ENCODE measurements around the gene GRAMD1A. TPM values are rescaled to one million over a fixed set of nuclear protein-coding genes. Genes with fewer than 3 reads are reported as not detected.

The GRAMD1A gene
- total and polyA plus RNA-seq, 9 of the 15 experiments (the other 6 are each of a cell fraction or from before 2014, with no cell fraction given), result 1.4 to 63.8 (median 38.5) TPM

DNA sequence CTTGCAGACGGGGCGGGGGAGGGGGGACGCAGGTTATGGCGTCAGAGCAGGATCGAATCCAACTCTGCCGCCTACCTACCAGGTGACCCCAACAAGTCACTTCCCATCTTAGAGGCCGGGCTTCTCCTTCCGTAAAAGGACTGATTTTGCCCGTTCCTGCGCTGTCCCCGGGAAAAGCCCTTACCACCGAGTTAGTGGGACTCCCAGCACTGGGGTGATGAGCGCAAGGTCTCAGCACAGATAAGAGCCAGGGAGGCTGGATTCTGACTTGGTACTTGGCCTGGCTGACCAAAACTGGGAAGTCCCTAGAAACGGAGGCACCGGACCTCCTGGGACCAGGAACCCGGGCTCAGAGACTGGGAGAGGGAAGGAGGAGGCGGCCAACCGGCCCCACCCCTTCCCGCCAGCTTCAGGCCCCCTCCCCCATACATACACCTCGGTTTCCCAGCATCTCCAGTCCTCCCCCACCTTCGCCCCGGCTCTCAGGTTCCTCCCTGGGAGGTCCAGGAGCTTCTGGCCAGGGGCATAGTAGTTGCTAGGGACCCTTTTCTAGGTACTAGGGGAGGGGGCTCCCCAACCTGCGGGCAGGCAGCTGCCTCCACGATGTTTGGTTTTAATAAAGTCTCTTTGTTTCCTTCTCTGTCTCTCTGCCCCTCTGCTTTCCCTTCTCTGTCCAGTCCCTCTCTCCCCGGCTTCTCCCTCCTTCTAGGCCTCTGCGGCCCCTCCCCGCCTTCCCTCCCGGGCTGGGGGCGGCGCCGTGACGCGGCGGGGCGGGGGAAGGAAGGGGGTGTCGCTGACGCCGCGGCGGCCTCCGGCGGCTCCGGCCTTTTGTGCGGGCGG lies at the start of gene GRAMD1A (continued):
- TF ChIP-seq, protein P1, sequence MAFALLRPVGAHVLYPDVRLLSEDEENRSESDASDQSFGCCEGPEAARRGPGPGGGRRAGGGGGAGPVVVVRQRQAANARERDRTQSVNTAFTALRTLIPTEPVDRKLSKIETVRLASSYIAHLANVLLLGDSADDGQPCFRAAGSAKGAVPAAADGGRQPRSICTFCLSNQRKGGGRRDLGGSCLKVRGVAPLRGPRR (CRISPR knock-in tag; IDR thresholded peaks at IDR 0.05), result no peak
- TF ChIP-seq, protein P2, sequence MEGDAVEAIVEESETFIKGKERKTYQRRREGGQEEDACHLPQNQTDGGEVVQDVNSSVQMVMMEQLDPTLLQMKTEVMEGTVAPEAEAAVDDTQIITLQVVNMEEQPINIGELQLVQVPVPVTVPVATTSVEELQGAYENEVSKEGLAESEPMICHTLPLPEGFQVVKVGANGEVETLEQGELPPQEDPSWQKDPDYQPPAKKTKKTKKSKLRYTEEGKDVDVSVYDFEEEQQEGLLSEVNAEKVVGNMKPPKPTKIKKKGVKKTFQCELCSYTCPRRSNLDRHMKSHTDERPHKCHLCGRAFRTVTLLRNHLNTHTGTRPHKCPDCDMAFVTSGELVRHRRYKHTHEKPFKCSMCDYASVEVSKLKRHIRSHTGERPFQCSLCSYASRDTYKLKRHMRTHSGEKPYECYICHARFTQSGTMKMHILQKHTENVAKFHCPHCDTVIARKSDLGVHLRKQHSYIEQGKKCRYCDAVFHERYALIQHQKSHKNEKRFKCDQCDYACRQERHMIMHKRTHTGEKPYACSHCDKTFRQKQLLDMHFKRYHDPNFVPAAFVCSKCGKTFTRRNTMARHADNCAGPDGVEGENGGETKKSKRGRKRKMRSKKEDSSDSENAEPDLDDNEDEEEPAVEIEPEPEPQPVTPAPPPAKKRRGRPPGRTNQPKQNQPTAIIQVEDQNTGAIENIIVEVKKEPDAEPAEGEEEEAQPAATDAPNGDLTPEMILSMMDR (IDR thresholded peaks at IDR 0.05 in 2 of 3, conservative IDR thresholded peaks at IDR 0.05 in 1 of 3; ENCODE audit: insufficient read depth in 2 of 3, low read depth in 1 of 3, low read length in 3 of 3), result no peak
- no peak for TF ChIP-seq SIX5 (IDR thresholded peaks at IDR 0.05; ENCODE audit: borderline replicate concordance in 1 of 2, insufficient read depth in 1 of 2, low read depth in 1 of 2, low read length in 2 of 2)
- no peak for TF ChIP-seq CHD2 (IDR thresholded peaks at IDR 0.05; ENCODE audit: low read depth, low read length)
- no peak for TF ChIP-seq ZNF586 (CRISPR knock-in tag; conservative IDR thresholded peaks at IDR 0.05)
- no peak for TF ChIP-seq FOXK1 (CRISPR knock-in tag; IDR thresholded peaks at IDR 0.05; ENCODE audit: borderline replicate concordance)
- no peak for TF ChIP-seq RNF2 (IDR thresholded peaks at IDR 0.05)
- TF ChIP-seq, protein P3, sequence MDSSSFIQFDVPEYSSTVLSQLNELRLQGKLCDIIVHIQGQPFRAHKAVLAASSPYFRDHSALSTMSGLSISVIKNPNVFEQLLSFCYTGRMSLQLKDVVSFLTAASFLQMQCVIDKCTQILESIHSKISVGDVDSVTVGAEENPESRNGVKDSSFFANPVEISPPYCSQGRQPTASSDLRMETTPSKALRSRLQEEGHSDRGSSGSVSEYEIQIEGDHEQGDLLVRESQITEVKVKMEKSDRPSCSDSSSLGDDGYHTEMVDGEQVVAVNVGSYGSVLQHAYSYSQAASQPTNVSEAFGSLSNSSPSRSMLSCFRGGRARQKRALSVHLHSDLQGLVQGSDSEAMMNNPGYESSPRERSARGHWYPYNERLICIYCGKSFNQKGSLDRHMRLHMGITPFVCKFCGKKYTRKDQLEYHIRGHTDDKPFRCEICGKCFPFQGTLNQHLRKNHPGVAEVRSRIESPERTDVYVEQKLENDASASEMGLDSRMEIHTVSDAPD (CRISPR knock-in tag; IDR thresholded peaks at IDR 0.05), result no peak
- TF ChIP-seq, protein P4, sequence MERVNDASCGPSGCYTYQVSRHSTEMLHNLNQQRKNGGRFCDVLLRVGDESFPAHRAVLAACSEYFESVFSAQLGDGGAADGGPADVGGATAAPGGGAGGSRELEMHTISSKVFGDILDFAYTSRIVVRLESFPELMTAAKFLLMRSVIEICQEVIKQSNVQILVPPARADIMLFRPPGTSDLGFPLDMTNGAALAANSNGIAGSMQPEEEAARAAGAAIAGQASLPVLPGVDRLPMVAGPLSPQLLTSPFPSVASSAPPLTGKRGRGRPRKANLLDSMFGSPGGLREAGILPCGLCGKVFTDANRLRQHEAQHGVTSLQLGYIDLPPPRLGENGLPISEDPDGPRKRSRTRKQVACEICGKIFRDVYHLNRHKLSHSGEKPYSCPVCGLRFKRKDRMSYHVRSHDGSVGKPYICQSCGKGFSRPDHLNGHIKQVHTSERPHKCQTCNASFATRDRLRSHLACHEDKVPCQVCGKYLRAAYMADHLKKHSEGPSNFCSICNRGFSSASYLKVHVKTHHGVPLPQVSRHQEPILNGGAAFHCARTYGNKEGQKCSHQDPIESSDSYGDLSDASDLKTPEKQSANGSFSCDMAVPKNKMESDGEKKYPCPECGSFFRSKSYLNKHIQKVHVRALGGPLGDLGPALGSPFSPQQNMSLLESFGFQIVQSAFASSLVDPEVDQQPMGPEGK (CRISPR knock-in tag; IDR thresholded peaks at IDR 0.05; ENCODE audit: borderline replicate concordance), result no peak
- TF ChIP-seq LARP7 (IDR thresholded peaks at IDR 0.05), result no peak
- peak; percentile 82 for TF ChIP-seq TAF1 (IDR thresholded peaks at IDR 0.05; ENCODE audit: control insufficient read depth, extremely low read depth, insufficient read depth, low read length, severe bottlenecking)
- no peak for TF ChIP-seq TCF3 (CRISPR knock-in tag; IDR thresholded peaks at IDR 0.05)
- TF ChIP-seq FUS (optimal IDR thresholded peaks at IDR 0.05; ENCODE audit: low read depth, low read length), result no peak
- no peak for TF ChIP-seq KLF10 (CRISPR knock-in tag; IDR thresholded peaks at IDR 0.05)
- no peak; the same call in 1 of the 2 replicates for TF ChIP-seq TEAD4 (IDR thresholded peaks at IDR 0.05; ENCODE audit: low read length)
- no peak for TF ChIP-seq TEAD4 (CRISPR knock-in tag; IDR thresholded peaks at IDR 0.05; ENCODE audit: borderline replicate concordance)
- TF ChIP-seq, protein P5, sequence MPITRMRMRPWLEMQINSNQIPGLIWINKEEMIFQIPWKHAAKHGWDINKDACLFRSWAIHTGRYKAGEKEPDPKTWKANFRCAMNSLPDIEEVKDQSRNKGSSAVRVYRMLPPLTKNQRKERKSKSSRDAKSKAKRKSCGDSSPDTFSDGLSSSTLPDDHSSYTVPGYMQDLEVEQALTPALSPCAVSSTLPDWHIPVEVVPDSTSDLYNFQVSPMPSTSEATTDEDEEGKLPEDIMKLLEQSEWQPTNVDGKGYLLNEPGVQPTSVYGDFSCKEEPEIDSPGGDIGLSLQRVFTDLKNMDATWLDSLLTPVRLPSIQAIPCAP (CRISPR knock-in tag; IDR thresholded peaks at IDR 0.05; ENCODE audit: borderline replicate concordance), result no peak
- TF ChIP-seq, protein P6, sequence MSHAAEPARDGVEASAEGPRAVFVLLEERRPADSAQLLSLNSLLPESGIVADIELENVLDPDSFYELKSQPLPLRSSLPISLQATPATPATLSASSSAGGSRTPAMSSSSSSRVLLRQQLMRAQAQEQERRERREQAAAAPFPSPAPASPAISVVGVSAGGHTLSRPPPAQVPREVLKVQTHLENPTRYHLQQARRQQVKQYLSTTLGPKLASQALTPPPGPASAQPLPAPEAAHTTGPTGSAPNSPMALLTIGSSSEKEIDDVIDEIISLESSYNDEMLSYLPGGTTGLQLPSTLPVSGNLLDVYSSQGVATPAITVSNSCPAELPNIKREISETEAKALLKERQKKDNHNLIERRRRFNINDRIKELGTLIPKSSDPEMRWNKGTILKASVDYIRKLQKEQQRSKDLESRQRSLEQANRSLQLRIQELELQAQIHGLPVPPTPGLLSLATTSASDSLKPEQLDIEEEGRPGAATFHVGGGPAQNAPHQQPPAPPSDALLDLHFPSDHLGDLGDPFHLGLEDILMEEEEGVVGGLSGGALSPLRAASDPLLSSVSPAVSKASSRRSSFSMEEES (CRISPR knock-in tag; IDR thresholded peaks at IDR 0.05), result no peak
- no peak for TF ChIP-seq ZNF324 (CRISPR knock-in tag; IDR thresholded peaks at IDR 0.05)
